Neuronal stem cell (in vitro differentiated cells): ENCODE data around the gene APBB2.

ENCODE experiments used
- DNase-seq: peaks from one replicate; pipeline ENCODE4 v3.0.0-alpha.2; 2013; ENCODE audit warnings: low spot score
- H2AFZ ChIP-seq: one replicate; pipeline ENCODE4 v1.6.1; 2013; ENCODE audit warnings: mild to moderate bottlenecking, low read length, inconsistent platforms
- H2AK5ac ChIP-seq: 2 replicates; pipeline ENCODE4 v1.6.1; 2013; ENCODE audit warnings: low read depth, mild to moderate bottlenecking, inconsistent platforms, low read length, moderate library complexity, mixed read lengths
- H2BK120ac ChIP-seq: 2 replicates; pipeline ENCODE4 v1.6.1; 2013; ENCODE audit warnings: low read depth, mild to moderate bottlenecking, inconsistent platforms, low read length, moderate library complexity, mixed read lengths
- H2BK12ac ChIP-seq: one replicate; pipeline ENCODE4 v1.6.1; 2013; ENCODE audit warnings: low read length, inconsistent platforms
- H2BK15ac ChIP-seq: 2 replicates; pipeline ENCODE4 v1.6.1; 2013; ENCODE audit warnings: mild to moderate bottlenecking, low read length, inconsistent platforms, mixed read lengths
- H2BK5ac ChIP-seq: one replicate; pipeline ENCODE4 v1.6.1; 2013; ENCODE audit warnings: inconsistent platforms, mild to moderate bottlenecking, low read length, moderate library complexity
- H3K14ac ChIP-seq: one replicate; pipeline ENCODE4 v1.6.1; 2013; ENCODE audit warnings: low read length, inconsistent platforms
- H3K18ac ChIP-seq: 2 replicates; pipeline ENCODE4 v1.6.1; 2013; ENCODE audit warnings: low read length, inconsistent platforms
- H3K23ac ChIP-seq: 2 replicates; pipeline ENCODE4 v1.6.1; 2013; ENCODE audit warnings: low read depth, mild to moderate bottlenecking, mixed read lengths, low read length, inconsistent platforms; ENCODE audit not compliant: poor library complexity
- H3K27ac ChIP-seq: replicated peaks from 3 replicates; pipeline ENCODE4 v1.5.1; 2013; ENCODE audit warnings: low read length, inconsistent platforms
- H3K27me3 ChIP-seq, 3 experiments: 2 replicates each; pipeline ENCODE4 v1.6.1; 2013; ENCODE audit warnings: low read length in 3 of 3, mild to moderate bottlenecking in 2 of 3, inconsistent platforms in 1 of 3, low read depth in 1 of 3, mixed read lengths in 1 of 3, moderate library complexity in 1 of 3; ENCODE audit not compliant: control insufficient read depth in 3 of 3, insufficient read depth in 3 of 3
- H3K36me3 ChIP-seq, 2 donors: replicated peaks in 1 of 2; 2 replicates each; pipeline ENCODE4 v1.6.1; 2013; ENCODE audit warnings: low read length in 2 of 2; ENCODE audit not compliant: control insufficient read depth in 2 of 2, insufficient read depth in 2 of 2
- H3K4ac ChIP-seq: 2 replicates; pipeline ENCODE4 v1.6.1; 2013; ENCODE audit warnings: inconsistent platforms, mild to moderate bottlenecking, low read length, moderate library complexity
- H3K4me1 ChIP-seq, 2 donors: 1 replicate in 1 of 2; 2 replicates in 1 of 2; pipeline ENCODE4 v1.6.1; 2013; ENCODE audit warnings: low read length in 2 of 2, low read depth in 1 of 2; ENCODE audit not compliant: control insufficient read depth in 2 of 2, insufficient read depth in 1 of 2
- H3K4me2 ChIP-seq: one replicate; pipeline ENCODE4 v1.6.1; 2013; ENCODE audit warnings: mild to moderate bottlenecking, low read length, inconsistent platforms; ENCODE audit not compliant: insufficient read depth, poor library complexity, severe bottlenecking
- H3K4me3 ChIP-seq, 2 donors: 2 replicates each; pipeline ENCODE4 v1.5.1; 2013; ENCODE audit warnings: low read length in 2 of 2, mild to moderate bottlenecking in 2 of 2, inconsistent platforms in 1 of 2, moderate library complexity in 1 of 2
- H3K79me1 ChIP-seq: one replicate; pipeline ENCODE4 v1.6.1; 2013; ENCODE audit warnings: low read depth, mild to moderate bottlenecking, inconsistent platforms, low read length, moderate library complexity
- H3K9ac ChIP-seq: one replicate; pipeline ENCODE4 v1.6.1; 2013; ENCODE audit warnings: mild to moderate bottlenecking, low read depth, low read length, inconsistent platforms; ENCODE audit not compliant: poor library complexity
- H3K9me3 ChIP-seq, 2 donors: replicated peaks in 1 of 2; 2 replicates each; pipeline versions ENCODE3 to v1.6.1; 2013; ENCODE audit warnings: low read length in 2 of 2, mild to moderate bottlenecking in 2 of 2, inconsistent platforms in 1 of 2, low read depth in 1 of 2, mixed read lengths in 1 of 2, moderate library complexity in 1 of 2; ENCODE audit not compliant: control insufficient read depth in 2 of 2, insufficient read depth in 1 of 2
- H4K8ac ChIP-seq: one replicate; pipeline ENCODE4 v1.6.1; 2013; ENCODE audit warnings: low read depth, mild to moderate bottlenecking, inconsistent platforms, low read length, moderate library complexity
- H4K91ac ChIP-seq: one replicate; pipeline ENCODE4 v1.6.1; 2013; ENCODE audit warnings: low read length, low read depth, mild to moderate bottlenecking, inconsistent platforms; ENCODE audit not compliant: poor library complexity
- WGBS, 2 donors: extraction: QIAGEN DNeasy Blood & Tissue Kit; methylation state at CpG; one replicate each; pipeline ENCODE4 v1.1.7; 2013; ENCODE audit warnings: missing lambda C conversion rate in 2 of 2, mixed read lengths in 1 of 2; ENCODE audit not compliant: insufficient read length in 2 of 2, insufficient replicate concordance in 1 of 2; ENCODE audit errors: extremely low coverage in 2 of 2; 5-methylcytosine and 5-hydroxymethylcytosine counted together

APBB2 gene

GRCh38 chr4:41129936-41130440, 84.4 kb downstream of the APBB2 start:
- no peak overlapping the region for H3K4ac ChIP-seq
- H2BK120ac ChIP-seq, result no peak overlapping the region
- no peak overlapping the region for H2BK5ac ChIP-seq
- no peak overlapping the region for H2BK15ac ChIP-seq
- no peak overlapping the region for H3K9ac ChIP-seq
- H4K8ac ChIP-seq, result no peak overlapping the region
- H3K4me2 ChIP-seq, result no peak overlapping the region
- H3K79me1 ChIP-seq, result no peaks in the 10 kb centered on the region
- no peak overlapping the region for H3K27ac ChIP-seq
- H2AK5ac ChIP-seq, result peak overlapping the region; percentile 12
- no peak overlapping the region for H4K91ac ChIP-seq
- H2AFZ ChIP-seq, result no peak overlapping the region
- no peak overlapping the region for H3K23ac ChIP-seq
- H3K9me3 ChIP-seq, result no peaks in the 10 kb centered on the region
- H3K4me1 ChIP-seq, result peaks cover 0 to 11% of the 10 kb centered on the region in 2 donors
- H3K18ac ChIP-seq, result no peak overlapping the region
- H3K4me3 ChIP-seq, result no peak overlapping the region
- no peak overlapping the region for H3K14ac ChIP-seq
- H2BK12ac ChIP-seq, result no peak overlapping the region
- H3K36me3 ChIP-seq, result no peaks in the 10 kb centered on the region
- peaks cover 0 to 5% (median 0%) of the 10 kb centered on the region in 3 experiments for H3K27me3 ChIP-seq
- WGBS, 2 donors, result no CpG with 5 or more reads among the region's 6 CpGs
- DNase-seq, result no peak

DNA sequence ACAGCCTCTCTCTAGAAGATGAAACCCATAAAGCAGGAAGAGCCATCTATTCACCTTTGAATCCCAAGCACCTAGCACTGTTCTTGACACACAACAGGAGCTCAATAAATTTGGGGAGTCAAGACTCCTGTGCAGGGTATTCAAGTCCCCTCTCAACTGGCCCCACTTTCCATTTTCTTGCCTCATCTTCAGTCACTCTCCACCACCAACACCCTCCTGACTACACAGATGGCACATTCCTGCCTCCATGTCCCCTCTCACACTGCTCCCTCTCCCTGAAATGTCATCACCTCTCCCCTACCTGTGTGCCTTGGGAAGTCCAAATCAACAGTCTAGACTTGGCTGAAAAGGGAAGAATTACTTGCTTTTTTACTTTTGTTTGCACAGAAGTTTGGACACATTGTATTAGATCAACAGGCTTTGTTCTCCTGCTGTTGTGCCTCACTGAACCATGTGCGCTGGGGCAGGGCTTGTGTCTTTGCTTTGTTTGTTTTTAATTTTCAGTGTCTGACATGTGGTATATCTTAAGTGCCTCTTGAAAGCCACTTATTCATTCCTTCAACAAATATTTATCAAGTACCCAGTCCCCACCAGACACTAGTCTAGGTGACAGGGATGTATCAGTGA, 85.1 kb downstream of the APBB2 start:
- Histone ChIP-seq H3K4ac (no peak overlapping the region), H3K4me3 (no peak overlapping the region), H2BK5ac (no peak overlapping the region), H3K14ac (no peak overlapping the region), H4K91ac (no peak overlapping the region), H3K4me2 (no peak overlapping the region), H2BK12ac (no peak overlapping the region), H3K18ac (no peak overlapping the region), H3K79me1 (no peaks in the 10 kb centered on the region), H3K9ac (no peak overlapping the region), H3K36me3 (no peaks in the 10 kb centered on the region), H3K23ac (no peak overlapping the region), H2BK120ac (no peak overlapping the region), H3K27me3 (peaks cover 0 to 5% (median 0%) of the 10 kb centered on the region in 3 experiments), H3K4me1 (peaks cover 0 to 11% of the 10 kb centered on the region in 2 donors), H2AK5ac (no peak overlapping the region), H3K27ac (no peak overlapping the region), H4K8ac (no peak overlapping the region), H2AFZ (no peak overlapping the region), H2BK15ac (no peak overlapping the region), H3K9me3 (no peaks in the 10 kb centered on the region)
- no CpG with 5 or more reads among the region's 1 CpG for WGBS, 2 donors
- no peak for DNase-seq

DNA sequence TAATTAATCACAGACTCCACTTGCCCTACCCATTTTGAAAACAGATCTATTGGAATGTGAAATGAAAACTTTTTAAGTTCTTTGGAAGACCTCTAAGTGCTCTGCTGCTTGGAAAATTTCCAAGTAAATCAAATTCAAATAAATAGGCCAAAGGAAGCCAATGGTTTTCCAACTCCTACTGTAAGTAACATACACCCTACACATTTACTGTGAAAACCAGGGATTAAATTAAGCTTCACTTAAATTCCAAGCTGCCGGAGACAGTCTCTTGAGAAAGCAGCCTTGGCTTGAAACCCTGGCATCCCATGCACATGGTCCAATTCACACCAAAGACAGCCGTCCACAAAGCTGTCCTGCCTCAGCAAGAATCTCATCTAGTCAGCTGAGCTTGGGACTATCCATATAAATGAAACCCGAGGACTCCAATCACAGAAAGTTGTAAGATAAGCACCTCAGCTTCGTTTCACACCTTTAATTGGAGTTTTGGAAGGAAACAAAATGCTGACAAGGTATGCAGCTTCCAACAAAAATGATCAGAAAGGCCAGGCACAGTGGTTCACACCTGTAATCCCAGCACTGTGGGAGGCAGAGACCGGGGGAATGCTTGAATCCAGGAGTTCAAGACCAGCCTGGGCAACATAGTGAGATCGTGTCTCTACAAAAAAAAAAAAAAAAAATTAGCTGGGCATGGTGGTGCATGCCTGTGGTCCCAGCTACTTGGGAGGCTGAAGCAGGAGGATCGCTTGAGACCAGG, 88.6 kb downstream of the APBB2 start:
- no peak overlapping the region for H3K14ac ChIP-seq
- H2AFZ ChIP-seq, result no peak overlapping the region
- no peak overlapping the region for H2AK5ac ChIP-seq
- H3K4me3 ChIP-seq, result no peak overlapping the region
- no peak overlapping the region for H4K8ac ChIP-seq
- H3K23ac ChIP-seq, result no peak overlapping the region
- no peak overlapping the region for H2BK120ac ChIP-seq
- H3K18ac ChIP-seq, result no peak overlapping the region
- H2BK15ac ChIP-seq, result no peak overlapping the region
- no peak overlapping the region for H3K4me2 ChIP-seq
- H3K9ac ChIP-seq, result no peak overlapping the region
- H3K9me3 ChIP-seq, result no peaks in the 10 kb centered on the region
- no peak overlapping the region for H3K4ac ChIP-seq
- WGBS, 2 donors, result no CpG with 5 or more reads among the region's 7 CpGs
- H2BK12ac ChIP-seq, result no peak overlapping the region
- no peak for DNase-seq
- peaks cover 0 to 5% (median 0%) of the 10 kb centered on the region in 3 experiments for H3K27me3 ChIP-seq
- peaks cover 0 to 9% of the 10 kb centered on the region in 2 donors for H3K4me1 ChIP-seq
- H2BK5ac ChIP-seq, result no peak overlapping the region
- no peak overlapping the region for H3K27ac ChIP-seq
- H4K91ac ChIP-seq, result no peak overlapping the region
- H3K79me1 ChIP-seq, result no peaks in the 10 kb centered on the region
- no peaks in the 10 kb centered on the region for H3K36me3 ChIP-seq

DNA sequence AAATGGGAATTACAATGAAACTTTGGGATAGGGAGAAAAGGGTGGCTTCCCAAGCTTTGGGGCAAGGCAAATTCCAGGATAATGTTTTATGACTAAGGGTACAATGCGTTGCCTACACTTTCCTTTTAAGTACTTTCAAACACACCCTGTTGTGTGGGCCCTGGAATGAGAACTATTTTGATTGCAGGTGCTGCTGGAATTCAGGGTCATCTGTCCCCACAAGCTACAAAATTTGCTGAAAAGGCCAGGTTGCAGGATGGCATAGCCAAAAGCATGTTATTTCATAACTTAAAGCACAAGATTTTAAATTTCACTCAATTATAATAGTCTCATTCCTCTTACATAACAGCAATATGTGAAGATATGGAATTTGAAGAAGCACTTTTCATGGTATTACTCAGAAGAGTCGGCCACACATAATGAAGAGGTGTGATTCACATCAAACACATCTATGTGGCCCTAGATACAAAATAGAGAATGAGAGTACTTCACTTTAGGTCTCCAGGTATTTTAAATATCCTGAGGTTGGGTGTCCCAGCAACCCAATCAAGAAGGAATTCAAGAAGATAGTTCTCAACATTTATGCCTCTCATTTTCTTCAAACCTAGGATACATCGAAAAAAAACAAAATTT, 89.3 kb downstream of the APBB2 start:
- Histone ChIP-seq H3K4me3 (no peak overlapping the region), H3K4ac (no peak overlapping the region), H2BK12ac (no peak overlapping the region), H3K36me3 (no peaks in the 10 kb centered on the region), H2BK120ac (no peak overlapping the region), H2AK5ac (no peak overlapping the region), H3K9ac (no peak overlapping the region), H3K4me2 (no peak overlapping the region), H4K8ac (no peak overlapping the region), H3K14ac (no peak overlapping the region), H3K9me3 (no peaks in the 10 kb centered on the region), H3K79me1 (no peaks in the 10 kb centered on the region), H3K27me3 (peaks cover 0 to 5% (median 0%) of the 10 kb centered on the region in 3 experiments), H3K23ac (no peak overlapping the region), H2BK5ac (no peak overlapping the region), H2AFZ (no peak overlapping the region), H4K91ac (no peak overlapping the region), H3K18ac (no peak overlapping the region), H3K4me1 (peaks cover 0 to 11% of the 10 kb centered on the region in 2 donors), H2BK15ac (no peak overlapping the region), H3K27ac (no peak overlapping the region)
- 100% methylated on average over 1 of the region's 3 CpGs; no CpG with 5 or more reads in 1 of the 2 donors for WGBS, 2 donors
- no peak for DNase-seq
